NCI-H1048 (cell line): ENCODE results near the gene SMIM36.
"Not testable (repeated sequence)": the region's sequence is repeated elsewhere in the genome, so short reads cannot be mapped to it uniquely, and the experiment has no call there.

Experiments used
- DNase-seq: peaks from one replicate; lab custom pipeline; 2025; lab: John Stamatoyannopoulos, UW

The SMIM36 gene

DNA sequence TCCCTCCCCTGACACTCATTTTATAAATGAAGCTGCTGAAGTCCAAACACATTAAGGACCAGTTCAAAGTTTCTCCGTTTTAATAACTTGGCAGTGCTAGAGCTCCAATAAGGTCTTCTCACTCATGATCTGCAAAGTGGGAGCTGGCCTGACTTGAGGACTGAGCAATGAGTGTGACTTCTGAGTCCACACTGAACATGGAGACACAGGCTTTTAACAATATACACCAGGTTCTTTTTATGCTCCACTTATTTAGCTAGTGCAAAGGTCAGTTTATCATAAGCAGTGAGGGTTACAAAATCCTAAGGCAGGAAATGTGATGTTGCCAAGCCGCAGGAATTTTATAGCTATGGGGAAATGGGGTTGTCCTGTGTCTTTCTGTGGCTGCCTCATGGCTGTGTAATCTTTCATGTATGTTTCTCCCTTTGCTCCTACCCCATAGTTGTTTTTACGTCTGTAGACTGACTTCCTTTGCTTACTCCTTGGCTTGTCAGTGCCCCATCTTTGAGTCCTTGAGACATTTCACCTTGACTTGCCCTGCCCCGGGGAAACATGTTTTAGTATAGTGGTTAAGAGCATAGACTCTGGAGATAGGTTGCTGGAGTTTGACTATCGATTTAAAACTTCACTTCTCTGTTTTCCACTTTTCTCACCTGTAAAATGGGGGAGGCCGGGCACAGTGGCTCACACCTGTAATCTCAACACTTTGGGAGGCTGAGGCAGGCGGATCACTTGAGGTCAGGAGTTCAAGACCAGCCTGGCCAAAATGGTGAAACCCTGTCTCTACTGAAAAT, 77.4 kb downstream of the SMIM36 start:
- no peak for DNase-seq

DNA sequence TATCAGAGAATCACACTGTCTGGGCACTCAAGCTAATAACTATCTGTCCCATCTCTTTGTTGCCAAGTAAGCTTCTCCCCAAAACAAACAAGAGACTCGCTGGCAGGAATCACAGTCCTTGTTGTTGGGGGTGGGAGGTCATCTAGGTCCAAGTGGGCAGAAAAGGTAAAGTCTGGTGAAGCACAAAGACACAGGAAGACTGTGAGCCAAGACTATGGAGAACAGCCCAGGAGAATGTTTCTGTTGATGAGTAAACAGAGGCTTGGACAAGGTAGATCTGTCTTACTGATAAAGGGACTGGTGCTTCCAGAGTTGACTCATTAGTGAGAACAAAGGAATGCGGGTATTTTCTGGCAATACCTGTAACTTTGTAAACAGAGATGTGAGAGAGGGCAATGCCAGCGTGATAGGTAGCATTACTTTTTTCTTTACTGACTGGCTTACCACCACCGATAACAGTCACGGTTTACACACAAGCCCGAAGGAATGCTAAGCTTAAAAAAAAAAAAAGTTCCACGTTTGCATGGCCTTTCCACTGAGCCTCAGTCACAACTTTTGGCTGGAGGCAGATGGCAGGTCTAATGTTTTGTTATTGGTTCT, 78.1 kb downstream of the SMIM36 start:
- DNase-seq: no peak

DNA sequence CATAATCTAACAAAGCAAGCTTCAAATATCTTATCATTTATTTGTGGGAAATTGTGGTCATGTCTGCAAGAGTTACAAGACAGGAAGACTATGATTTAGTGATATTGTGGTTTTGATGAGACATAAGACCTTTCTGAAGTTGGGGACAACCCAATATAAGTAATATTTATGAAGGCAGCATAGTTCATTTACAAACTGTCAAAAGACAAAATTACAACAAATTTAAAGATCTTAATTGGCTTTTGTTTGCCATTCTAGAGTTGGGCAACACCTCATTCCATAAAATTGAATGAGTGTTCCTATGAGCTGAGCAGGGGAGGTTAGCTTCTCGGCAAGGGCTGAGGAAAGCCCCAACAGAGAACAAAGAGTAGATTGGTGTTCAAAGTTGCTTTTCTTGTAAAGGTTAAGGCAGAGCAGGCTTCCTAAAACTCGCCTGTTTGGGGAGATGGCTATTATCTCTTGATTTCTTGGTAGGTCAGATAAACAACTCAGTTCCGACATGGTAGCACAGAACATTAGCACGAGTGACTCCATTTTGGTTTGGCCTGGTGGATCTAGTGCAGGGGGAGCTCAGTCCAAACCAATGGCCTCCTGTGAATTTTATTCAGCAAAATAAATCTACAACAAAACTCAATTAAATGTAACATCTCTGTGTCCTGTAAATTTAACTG, 78.8 kb downstream of the SMIM36 start:
- DNase-seq: no peak

DNA sequence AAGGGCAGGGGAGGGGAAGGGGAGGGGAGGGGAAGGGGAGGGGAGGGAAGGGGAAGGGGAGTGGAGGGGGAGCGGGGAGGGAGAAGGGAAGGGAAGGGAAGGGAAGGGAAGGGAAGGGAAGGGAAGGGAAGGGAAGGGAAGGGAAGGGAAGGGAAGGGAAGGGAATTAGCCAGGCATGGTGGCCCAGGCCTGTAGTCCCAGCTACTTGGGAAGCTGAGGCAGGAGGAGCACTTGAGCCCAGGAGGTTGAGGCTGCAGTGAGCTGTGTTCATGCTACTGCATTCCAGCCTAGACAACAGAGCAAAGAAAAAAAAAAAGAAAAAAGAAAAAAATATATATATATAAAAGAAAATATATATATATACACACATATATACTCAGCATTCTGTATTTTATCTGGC, 79.3 kb downstream of the SMIM36 start:
- not testable (repeated sequence) for DNase-seq

DNA sequence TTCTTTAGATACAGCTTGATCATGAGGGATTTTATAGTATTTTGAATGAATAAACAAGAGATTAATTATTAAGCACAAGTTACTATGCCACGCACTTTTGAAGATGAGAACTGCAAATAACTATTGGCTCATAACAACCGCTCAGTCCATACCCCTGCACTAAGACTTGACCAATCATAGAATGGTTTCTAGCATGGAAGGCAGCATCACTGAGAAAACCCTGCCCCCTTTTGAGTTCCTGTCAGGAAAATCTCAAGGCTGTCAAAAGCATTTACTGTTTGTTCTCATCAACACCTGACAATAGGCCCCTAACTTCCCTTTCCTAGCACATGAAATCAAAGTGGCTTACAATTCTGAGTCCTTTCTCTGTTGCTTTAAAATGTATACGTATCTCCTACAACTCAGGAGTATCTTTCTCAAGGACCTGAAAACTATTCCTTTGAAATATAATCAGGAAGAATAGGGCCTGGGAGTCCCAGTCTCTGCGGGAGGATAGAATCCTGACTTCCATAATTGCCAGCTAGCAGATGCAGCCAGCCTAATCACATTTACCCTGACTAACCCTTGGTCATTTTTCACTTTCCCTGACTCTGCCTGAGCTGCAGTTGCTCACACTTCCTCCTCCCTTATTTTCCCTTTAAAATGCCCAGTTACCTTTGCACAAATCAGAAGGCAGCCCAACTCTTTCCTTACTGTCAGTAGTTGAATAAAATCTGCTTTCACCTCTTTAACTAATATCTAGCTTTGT, 80.5 kb downstream of the SMIM36 start:
- no peak for DNase-seq

DNA sequence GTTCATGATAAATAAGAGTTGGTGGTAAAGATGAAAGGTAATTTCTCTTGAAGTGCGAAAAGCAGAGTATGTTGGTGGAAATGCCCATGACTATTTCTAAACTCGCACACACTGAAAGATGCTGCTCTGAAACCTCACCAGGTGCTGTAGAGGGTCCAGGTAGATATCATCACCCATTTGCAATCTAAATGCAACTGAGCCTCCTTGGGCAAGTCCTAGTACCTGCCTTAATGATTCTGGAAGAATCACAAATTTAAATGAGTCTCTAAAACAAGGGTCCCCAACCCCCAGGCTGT, 83.7 kb downstream of the SMIM36 start:
- DNase-seq: no peak

DNA sequence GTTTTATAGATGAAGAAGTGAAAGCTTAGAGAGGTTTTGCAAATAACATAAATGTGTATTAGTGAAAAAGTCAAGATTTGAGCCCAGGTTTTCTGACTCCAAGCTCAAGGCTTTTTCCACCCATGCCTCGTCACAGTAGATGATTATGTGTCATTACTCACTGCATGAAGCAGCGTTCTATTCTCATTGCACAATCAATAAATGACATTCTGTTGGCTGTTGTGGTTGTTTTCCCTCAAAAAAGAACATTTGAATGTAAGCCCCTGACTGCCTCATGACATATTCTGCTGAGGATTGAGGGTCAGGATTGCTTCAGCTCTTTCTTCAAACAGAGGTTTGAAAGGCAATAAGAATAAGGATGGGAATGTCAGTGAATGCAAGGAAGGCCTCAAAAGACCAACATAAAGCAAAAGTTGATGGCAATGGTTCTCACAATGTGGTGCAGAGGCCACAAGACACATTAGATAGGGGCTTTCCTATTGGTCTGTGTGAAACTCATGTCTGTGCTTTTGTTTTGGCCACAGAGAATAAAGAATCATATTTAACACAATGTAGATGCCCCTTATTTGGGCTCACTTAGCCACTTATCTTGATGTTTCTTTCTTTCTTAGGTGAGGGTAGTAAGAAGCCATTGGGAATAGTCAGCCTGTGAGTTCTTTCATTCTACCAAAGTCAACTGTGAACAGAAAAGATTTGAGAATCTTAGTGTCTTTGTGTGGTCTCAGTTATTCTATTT, 84.2 kb downstream of the SMIM36 start:
- no peak for DNase-seq

DNA sequence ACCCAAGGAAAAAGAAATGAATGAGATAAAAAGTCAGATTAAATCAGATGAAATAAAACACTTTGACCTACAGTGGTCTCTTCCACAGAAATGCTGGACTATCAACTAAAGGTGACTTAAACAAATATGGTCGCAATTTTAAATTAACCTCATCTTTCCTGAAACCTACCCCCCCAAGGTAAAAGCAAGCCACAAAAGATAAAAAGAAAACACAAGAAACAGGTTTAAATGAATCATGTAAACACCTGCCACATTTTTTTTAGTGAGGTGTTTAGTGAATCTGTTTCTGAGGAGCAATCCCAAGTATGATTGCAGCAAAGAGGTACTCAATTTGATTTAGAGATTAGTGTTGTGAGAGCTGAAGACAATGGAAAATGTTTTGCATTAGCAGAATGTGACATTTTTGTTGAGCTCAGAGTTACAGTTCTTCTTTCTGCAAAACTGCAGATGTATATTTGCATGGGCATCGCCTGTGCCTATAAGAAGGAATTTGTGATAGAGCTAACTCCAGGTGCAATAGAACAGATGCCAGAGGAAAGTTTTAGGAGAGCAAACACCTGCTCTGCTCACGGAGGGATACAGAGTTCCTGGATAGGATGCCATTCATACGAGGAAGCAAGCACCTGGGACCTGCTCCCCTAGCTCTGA, 86.2 kb downstream of the SMIM36 start:
- DNase-seq: no peak

DNA sequence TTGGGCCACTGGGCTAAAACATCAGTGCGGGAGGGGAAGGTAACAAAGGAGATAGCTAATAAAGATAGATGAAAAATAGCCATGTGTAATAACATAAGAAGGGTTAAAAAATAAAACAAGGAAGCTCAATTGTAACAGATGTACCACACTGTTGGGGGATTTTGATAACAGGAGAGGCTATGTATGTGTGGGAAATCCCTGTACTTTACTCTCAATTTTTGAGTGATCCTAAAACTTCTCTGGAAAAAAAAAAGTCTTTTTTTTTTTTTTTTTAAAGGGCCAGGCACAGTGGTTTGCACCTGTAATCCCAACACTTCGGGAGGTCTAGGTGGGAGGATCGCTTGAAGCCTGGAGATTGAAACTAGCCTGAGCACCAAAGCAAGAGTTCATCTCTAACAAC, 87.7 kb downstream of the SMIM36 start:
- no peak for DNase-seq

DNA sequence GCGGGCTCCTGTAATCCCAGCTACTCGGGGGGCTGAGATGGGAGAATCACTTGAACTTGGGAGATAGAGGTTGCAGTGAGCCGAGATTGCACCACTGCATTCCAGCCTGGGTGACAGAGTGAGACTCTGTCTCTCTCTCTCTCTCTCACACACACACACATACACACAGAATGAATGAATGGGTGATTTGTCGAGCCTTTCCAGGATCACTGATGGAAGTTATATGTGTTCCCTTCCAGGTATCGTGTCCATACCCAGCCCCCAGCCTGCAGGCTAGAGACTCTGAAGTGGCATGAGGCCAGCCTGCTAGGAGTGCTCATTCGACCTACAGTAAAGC, 88.5 kb downstream of the SMIM36 start:
- DNase-seq: not testable (repeated sequence)

DNA sequence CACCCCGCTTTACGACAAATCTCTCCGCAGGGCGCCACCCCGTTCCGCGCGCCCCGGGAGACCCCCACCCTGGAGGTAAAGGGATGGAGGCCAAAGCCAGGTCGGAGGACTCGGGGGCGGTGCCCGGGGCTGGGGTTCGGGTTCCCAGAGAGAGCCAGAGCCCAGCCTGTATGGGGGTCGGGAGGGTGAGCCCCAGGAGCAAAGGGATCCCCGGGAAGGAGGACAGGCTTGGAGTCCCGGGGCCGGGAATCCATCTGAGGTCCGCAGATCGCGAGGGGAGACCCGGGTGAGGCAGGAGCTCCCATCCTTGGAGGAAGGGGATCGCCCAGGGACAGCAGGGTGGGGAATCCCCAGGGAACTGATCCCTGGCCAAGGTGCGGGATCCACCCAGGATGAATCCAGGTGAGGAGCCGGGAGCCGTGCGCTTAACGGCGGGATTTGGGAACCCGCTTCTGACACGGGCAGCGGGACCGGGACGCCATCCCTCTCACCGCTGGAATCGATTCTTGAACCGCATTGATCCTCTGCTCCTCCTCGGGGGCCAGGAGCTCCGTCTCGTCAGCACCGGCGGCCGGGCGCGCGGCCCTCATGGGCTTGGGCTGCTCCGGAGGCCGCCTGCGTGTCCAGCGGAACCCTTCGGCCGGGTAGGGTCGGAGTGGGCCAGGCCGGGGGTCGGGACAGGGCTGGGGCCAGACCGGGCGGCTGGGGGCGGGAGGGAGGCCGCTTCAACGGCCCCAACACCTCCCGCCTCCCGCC, 89.9 kb downstream of the SMIM36 start, which contains the start of gene MMD:
Gene MMD (minus strand): TSS at position 657 of the 756 bp plus-strand sequence. CDS start 140 bp downstream, at position 517.
- no peak for DNase-seq

DNA sequence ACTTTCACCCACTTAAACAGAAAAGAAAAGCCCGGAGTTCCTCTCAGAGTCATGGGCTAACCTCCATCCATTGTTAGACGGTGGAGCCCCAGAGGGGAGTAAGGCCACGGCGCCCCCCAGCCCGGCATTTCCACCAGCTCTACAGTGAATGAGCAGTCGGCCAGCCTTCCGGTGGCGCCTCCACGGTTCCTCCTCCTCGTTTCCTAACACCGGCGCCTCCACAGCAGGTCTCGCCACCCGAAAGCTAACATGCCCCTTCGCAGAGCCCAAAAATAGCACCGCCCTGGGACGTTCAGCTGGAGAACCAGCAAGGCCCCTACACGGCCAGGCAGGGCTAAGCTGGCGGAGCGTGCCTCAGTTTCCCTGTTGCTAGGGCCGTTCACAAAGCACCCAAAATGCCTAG, 90.5 kb downstream of the SMIM36 start:
- no peak for DNase-seq

DNA sequence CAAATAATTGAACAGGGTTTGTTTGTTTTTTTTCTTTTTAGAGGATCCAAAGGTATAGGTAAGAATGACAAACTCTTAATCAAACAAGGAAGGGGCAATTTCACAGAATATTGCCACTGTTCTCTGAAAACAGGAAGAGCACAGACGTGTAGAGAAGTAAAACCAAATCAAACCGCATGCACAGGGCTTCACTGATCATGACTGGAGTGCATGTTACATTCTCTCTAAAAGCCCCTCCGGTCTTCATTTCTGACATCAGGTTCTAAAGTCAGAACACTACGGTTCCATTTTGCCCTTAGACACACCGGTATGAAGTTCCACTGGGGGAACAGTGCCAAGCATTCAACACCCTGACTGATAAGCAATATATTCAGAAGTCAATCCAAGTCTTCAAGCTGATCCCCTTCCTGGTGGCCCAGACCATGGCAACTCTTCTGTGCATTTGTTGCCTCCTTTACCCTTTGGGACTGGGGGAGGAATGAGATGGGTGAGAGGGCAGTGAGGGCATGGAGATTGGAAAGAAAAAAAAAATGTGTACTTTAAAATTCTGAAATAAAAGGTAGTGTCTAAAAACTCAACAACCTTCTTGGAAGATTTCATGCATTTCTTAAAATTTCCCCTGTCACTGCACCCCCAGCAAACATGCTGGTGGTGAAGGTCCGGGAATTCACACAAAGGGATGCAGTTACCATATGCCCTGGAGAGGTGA, 91.0 kb downstream of the SMIM36 start:
- DNase-seq: no peak

DNA sequence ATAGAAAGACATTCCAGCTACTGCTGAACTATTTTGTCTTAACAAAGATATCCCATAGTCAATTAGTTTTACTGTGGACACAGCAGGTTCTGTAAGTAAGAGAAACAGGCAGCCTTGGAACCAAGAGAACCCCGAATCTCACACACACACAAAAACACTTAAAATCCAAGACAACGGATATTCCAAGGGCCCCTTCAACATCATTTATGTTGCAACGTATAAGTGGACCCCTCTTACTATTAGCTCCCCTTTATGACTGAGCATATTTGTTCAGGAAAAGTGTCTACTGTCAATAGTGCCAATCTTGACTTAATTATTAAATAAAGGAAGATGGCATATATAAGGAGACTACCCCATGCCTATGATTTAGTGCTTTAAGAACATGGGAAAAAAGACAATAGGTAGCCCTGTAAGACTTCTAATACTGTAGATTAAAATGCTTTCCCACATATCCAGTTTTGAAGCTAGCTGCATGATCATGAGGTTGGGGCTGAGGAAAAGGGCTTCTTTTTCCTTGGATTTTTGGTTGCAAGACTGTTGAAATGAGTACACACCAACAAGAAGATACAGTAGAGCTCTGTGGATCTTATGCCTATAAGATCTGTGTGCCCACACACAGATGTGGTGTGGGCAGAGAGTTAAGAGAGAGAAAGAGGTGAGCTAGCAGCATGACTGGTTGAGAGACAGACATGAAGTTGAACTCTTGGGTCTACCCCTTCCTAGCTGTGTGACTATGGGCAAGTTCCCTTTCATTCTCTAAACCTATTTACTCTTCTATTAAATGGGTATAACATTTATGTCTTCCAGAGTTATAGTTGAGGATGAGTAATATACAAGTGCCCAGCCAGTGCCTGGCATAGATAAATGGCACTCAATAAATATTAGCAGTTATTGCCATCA, 92.6 kb downstream of the SMIM36 start:
- no peak for DNase-seq

DNA sequence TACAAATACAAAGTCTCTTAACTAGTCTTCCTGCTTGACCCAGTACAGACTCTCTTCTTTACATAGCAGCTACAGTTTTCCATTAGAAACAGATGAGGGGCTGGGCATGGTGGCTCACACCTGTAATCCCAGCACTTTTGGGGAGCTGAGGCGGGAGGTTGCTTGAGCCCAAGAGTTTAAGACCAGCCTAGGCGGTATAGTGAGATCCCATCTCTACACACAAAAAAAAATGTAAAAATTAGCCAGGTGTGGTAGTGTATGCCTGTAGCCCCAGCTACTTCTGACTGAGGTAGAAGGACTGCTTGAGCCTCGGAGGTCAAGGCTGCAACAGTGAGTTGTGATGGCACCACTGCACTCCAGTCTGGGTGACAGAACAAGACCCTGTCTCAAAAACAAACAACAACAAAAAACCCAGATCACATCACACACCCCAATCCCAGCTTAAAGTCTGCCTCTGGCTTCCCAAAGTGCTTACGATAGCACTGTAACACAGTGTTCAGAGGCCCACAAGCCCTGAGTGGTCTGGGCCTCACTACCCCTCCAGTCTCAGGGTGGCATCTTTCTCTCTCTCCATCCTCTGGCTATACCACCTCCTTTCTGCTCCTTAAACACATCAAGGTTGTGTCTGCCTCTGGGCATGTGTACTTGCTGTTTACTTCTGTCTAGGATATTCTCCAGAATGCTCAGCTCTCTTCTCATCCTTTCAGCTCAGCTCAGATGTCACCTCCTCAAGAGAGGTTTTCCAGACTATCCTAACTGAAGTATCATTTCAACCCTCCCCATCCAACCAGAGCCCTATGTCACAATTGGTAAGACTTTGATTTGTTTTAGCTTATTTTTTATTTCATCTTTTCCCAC, 93.6 kb downstream of the SMIM36 start:
- DNase-seq: no peak

DNA sequence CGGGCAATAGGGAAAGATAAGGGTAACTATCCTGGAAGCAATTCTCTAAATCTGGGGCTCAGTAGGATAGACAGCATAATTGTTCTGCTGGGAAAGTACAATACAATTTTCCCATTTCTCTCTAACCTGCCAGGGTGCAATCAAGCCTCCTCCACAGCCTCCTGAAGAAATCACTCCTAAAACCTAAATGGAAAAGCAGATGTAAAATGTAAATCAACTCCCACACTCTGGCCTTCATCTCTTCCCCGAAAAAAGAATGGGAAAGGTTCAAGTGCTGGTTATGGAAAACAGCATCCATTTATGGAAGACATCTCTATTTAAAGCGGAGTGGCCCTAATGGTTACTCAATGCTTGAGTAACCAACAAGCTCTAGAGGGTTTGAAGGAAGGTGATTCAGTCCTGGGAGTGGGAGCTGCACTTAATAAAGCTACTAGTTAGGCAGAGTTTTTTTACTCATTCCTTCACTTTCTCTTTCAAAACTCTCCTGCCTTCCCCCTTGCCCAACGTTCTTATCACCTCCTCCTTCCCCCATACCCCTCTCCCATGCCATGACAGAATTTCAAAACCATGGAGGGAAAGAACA, 94.7 kb downstream of the SMIM36 start:
- DNase-seq: no peak

DNA sequence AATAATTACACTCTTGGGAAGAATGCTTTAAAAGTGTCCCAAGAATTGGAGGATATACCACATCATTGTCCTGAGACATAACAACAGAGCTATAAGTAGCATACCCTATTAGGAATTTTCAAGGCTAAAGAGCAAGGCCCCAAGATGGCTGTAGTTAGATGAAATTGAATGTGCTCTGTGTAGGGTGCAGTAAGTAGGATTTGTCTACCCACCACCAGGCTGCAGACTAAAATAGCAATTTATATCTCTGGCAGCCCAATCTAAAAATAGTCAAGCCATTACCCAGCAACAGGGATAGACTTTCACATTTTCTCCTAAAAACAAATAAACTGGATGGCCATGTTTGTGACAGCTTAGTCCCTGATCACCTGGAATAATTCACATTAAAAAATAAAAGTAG, 95.3 kb downstream of the SMIM36 start:
- DNase-seq: no peak

DNA sequence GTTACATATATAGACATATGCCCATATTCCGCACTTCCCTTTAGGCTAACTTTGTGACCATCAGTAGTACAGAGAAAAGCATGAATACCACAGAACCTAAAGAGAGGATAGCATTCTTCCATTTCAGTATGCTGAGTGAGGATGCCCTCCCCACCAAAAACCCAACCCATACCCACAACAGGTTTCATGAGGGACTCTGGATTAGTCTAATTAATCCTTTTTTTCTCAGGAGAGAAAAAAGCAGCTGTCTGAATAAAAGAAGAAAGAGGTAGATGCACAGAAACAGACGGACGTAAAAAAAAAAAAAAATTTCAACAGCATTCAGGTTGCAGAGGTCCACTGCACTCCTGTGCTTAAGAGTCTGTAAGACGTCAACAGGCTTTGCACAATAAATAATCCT, 96.3 kb downstream of the SMIM36 start:
- DNase-seq: no peak
